Smooth muscle cell of the coronary artery (primary cell): ENCODE data around the gene TESK2. TPM values are rescaled to one million over a fixed set of nuclear protein-coding genes. Genes with fewer than 3 reads are reported as not detected.

Source experiments
- total RNA-seq: library from RNA; depleted of rRNA; stranded (reverse); fragments of >200 nt; gene quantifications from 2 replicates; pipeline ENCODE4 v1.2.3, GENCODE V29; 2014; ENCODE audit warnings: low replicate concordance

TESK2 gene, protein sequence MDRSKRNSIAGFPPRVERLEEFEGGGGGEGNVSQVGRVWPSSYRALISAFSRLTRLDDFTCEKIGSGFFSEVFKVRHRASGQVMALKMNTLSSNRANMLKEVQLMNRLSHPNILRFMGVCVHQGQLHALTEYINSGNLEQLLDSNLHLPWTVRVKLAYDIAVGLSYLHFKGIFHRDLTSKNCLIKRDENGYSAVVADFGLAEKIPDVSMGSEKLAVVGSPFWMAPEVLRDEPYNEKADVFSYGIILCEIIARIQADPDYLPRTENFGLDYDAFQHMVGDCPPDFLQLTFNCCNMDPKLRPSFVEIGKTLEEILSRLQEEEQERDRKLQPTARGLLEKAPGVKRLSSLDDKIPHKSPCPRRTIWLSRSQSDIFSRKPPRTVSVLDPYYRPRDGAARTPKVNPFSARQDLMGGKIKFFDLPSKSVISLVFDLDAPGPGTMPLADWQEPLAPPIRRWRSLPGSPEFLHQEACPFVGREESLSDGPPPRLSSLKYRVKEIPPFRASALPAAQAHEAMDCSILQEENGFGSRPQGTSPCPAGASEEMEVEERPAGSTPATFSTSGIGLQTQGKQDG
- 1.4 and 2.6 TPM in 2 replicates for total RNA-seq

GRCh38 chr1:45490626-45491486 is at the start of gene TESK2:
Gene TESK2 (minus strand): TSS chr1:45491163. CDS start chr1:45457785, 33,378 bp downstream.

GRCh38 chr1:45521413-45522323 is 30.7 kb upstream of the TESK2 start, which contains the start of gene PRDX1:
Gene PRDX1 (minus strand): TSS chr1:45521884. CDS start chr1:45519043, 2,841 bp downstream.

GRCh38 chr1:45339789-45340558 is 151.0 kb downstream of the TESK2 start, which contains the start of the genes MUTYH and TOE1:
Gene MUTYH (minus strand): TSS chr1:45340440. CDS start chr1:45334505, 5,935 bp downstream.
Gene TOE1 (plus strand): TSS chr1:45340170. CDS start chr1:45340253, 83 bp downstream.

GRCh38 chr1:45326627-45327623 is 164.0 kb downstream of the TESK2 start, which contains the start of gene HPDL:
Gene HPDL (plus strand): TSS chr1:45326895. CDS start chr1:45327149, 254 bp downstream.

Other genes with a start within 250 kb of the TESK2 start
- gene HPDL, start 164.3 kb downstream of the TESK2 start, total RNA-seq = 0.12 and 1.1 TPM in 2 replicates
- gene TOE1, start 151.0 kb downstream of the TESK2 start, total RNA-seq = 8.4 and 13.6 TPM in 2 replicates
- 11.4 and 18.7 TPM in 2 replicates for gene MUTYH, start 150.7 kb downstream of the TESK2 start, total RNA-seq
- gene CCDC163, start 8.9 kb upstream of the TESK2 start, total RNA-seq = 0.60 and 0.70 TPM in 2 replicates
- 1.3 and 1.7 TPM in 2 replicates for gene MMACHC, start 9.1 kb upstream of the TESK2 start, total RNA-seq
- 317 and 521 TPM in 2 replicates for gene PRDX1, start 30.7 kb upstream of the TESK2 start, total RNA-seq
- 207 and 237 TPM in 2 replicates for gene AKR1A1, start 59.7 kb upstream of the TESK2 start, total RNA-seq
- gene NASP, start 92.9 kb upstream of the TESK2 start, total RNA-seq = 33.9 and 34.9 TPM in 2 replicates
- gene CCDC17, start 132.9 kb upstream of the TESK2 start, total RNA-seq = 0.35 and 0.45 TPM in 2 replicates
- gene GPBP1L1, start 195.4 kb upstream of the TESK2 start, total RNA-seq = 50.2 and 50.4 TPM in 2 replicates
- 3.4 and 7.0 TPM in 2 replicates for gene TMEM69, start 197.0 kb upstream of the TESK2 start, total RNA-seq